Measurements from ENCODE around the gene MRPS12. TPM values are rescaled to one million over a fixed set of nuclear protein-coding genes. Genes with fewer than 3 reads are reported as not detected.
"Not testable (repeated sequence)": the region's sequence is repeated elsewhere in the genome, so short reads cannot be mapped to it uniquely, and the experiment has no call there.

Gene MRPS12
- total RNA-seq, 4 donors from 2014 or later = 18.0 to 33.2 (median 27.3) TPM

GRCh38 chr19:38939957-38940356 lies 9.2 kb downstream of the MRPS12 start:
- no peak for TF ChIP-seq POLR2A (IDR thresholded peaks at IDR 0.05; ENCODE audit: low read depth)
- no peak for TF ChIP-seq EP300 (IDR thresholded peaks at IDR 0.05)
- TF ChIP-seq POLR2AphosphoS5 (IDR thresholded peaks at IDR 0.05) = no peak
- no peak for TF ChIP-seq CTCF (IDR thresholded peaks at IDR 0.05)
- intact Hi-C loops (cut with DNase I) = loop anchor here (10.0 kb wide), 1 partner anchor 315 kb away; no protein-coding TSS in a partner anchor
- H3K4me1 ChIP-seq = peaks cover 0 to under 1% (median 0%) of the 10 kb centered on the region in 4 donors
- no peaks in the 10 kb centered on the region for H3K9me3 ChIP-seq
- no peak overlapping the region for H3K27ac ChIP-seq (replicated peaks in 1 of 4)
- no peaks in the 10 kb centered on the region for H3K27me3 ChIP-seq
- H3K36me3 ChIP-seq = peaks cover 0 to 14% (median 2%) of the 10 kb centered on the region in 4 donors
- H3K4me3 ChIP-seq = no peak overlapping the region
- no peak for DNase-seq (ENCODE audit: extremely low spot score)
- WGBS = 63% methylated on average over 5 of the region's 5 CpGs

- H3K27me3 ChIP-seq; H3K4me3 ChIP-seq; intact Hi-C loops (cut with DNase I); H3K27ac ChIP-seq (replicated peaks in 1 of 4); H3K9me3 ChIP-seq; H3K4me1 ChIP-seq; DNase-seq (ENCODE audit: extremely low spot score): not testable (repeated sequence)
- 78% methylated on average over 5 of the region's 5 CpGs for WGBS
- peaks cover 0 to 21% (median 7%) of the 10 kb centered on the region in 4 donors for H3K36me3 ChIP-seq
Measured at GRCh38 chr19:38941466-38941865, 10.7 kb downstream of the MRPS12 start.

- TF ChIP-seq EP300 (IDR thresholded peaks at IDR 0.05) = no peak
- TF ChIP-seq POLR2AphosphoS5 (IDR thresholded peaks at IDR 0.05) = no peak
- TF ChIP-seq POLR2A (IDR thresholded peaks at IDR 0.05; ENCODE audit: low read depth) = no peak
- TF ChIP-seq CTCF (IDR thresholded peaks at IDR 0.05) = no peak
- WGBS = 75% methylated on average over 2 of the region's 2 CpGs
- Histone ChIP-seq H3K27ac (replicated peaks in 1 of 4) (no peak overlapping the region), H3K36me3 (peaks cover 0 to 26% (median 8%) of the 10 kb centered on the region in 4 donors), H3K9me3 (no peaks in the 10 kb centered on the region), H3K4me1 (no peaks in the 10 kb centered on the region), H3K4me3 (no peak overlapping the region), H3K27me3 (no peaks in the 10 kb centered on the region)
- DNase-seq (ENCODE audit: extremely low spot score) = no peak
- intact Hi-C loops (cut with DNase I) = no loop called here
Measured at GRCh38 chr19:38941979-38942378, 11.2 kb downstream of the MRPS12 start.

- WGBS = 84% methylated on average over 19 of the region's 20 CpGs
- TF ChIP-seq POLR2AphosphoS5 (IDR thresholded peaks at IDR 0.05) (no peak), EP300 (IDR thresholded peaks at IDR 0.05) (no peak), POLR2A (IDR thresholded peaks at IDR 0.05; ENCODE audit: low read depth) (no peak), CTCF (IDR thresholded peaks at IDR 0.05) (no peak)
- Histone ChIP-seq H3K4me3 (no peak overlapping the region), H3K27ac (replicated peaks in 1 of 4) (no peak overlapping the region), H3K27me3 (no peaks in the 10 kb centered on the region), H3K4me1 (no peaks in the 10 kb centered on the region), H3K36me3 (peaks cover 0 to 32% (median 8%) of the 10 kb centered on the region in 4 donors), H3K9me3 (no peaks in the 10 kb centered on the region)
- intact Hi-C loops (cut with DNase I) = no loop called here
- no peak for DNase-seq (ENCODE audit: extremely low spot score)
Measured at GRCh38 chr19:38942471-38943181, 11.9 kb downstream of the MRPS12 start.

GRCh38 chr19:38944981-38945506 lies 14.3 kb downstream of the MRPS12 start:
- H3K27me3 ChIP-seq = no peaks in the 10 kb centered on the region
- peaks cover 0 to 34% (median 8%) of the 10 kb centered on the region in 4 donors for H3K36me3 ChIP-seq
- no peaks in the 10 kb centered on the region for H3K9me3 ChIP-seq
- DNase-seq (ENCODE audit: extremely low spot score) = no peak
- peaks cover 6 to 8% (median 7%) of the 10 kb centered on the region in 4 donors for H3K4me1 ChIP-seq
- H3K4me3 ChIP-seq = no peak overlapping the region
- intact Hi-C loops (cut with DNase I) = no loop called here
- H3K27ac ChIP-seq (replicated peaks in 1 of 4) = no peak overlapping the region
- 87% methylated on average over 9 of the region's 12 CpGs for WGBS
- TF ChIP-seq POLR2A (IDR thresholded peaks at IDR 0.05; ENCODE audit: low read depth) (no peak), POLR2AphosphoS5 (IDR thresholded peaks at IDR 0.05) (no peak), CTCF (IDR thresholded peaks at IDR 0.05) (no peak), EP300 (IDR thresholded peaks at IDR 0.05) (no peak)
